ENCODE data around the gene MBD3L2. TPM values are rescaled to one million over a fixed set of nuclear protein-coding genes. Genes with fewer than 3 reads are reported as not detected.
"Not testable (repeated sequence)": the region's sequence is repeated elsewhere in the genome, so short reads cannot be mapped to it uniquely, and the experiment has no call there.

MBD3L2 gene
- polyA plus RNA-seq, 4 donors = not detected

GRCh38 chr19:7058576-7058975 is 9.5 kb downstream of the MBD3L2 start, which contains the start of gene MBD3L3:
Gene MBD3L3, minus strand, starts transcription at chr19:7058676. Its CDS starts 71 bp downstream, at chr19:7058605.
- not testable (repeated sequence) for DNase-seq (ENCODE audit: low read depth in 4 of 4, low spot score in 3 of 4)

- DNase-seq (ENCODE audit: low read depth in 4 of 4, low spot score in 3 of 4) = not testable (repeated sequence)
Measured at GRCh38 chr19:7059977-7060376, 10.9 kb downstream of the MBD3L2 start.

GRCh38 chr19:7063339-7063738 is 14.2 kb downstream of the MBD3L2 start:
- DNase-seq (ENCODE audit: low read depth in 4 of 4, low spot score in 3 of 4) = no peak

- DNase-seq (ENCODE audit: low read depth in 4 of 4, low spot score in 3 of 4) = no peak
Measured at GRCh38 chr19:7063764-7064418, 14.8 kb downstream of the MBD3L2 start.

GRCh38 chr19:7067122-7067521 is 18.0 kb downstream of the MBD3L2 start:
- not testable (repeated sequence) for DNase-seq (ENCODE audit: low read depth in 4 of 4, low spot score in 3 of 4)

GRCh38 chr19:7067716-7068115 is 18.6 kb downstream of the MBD3L2 start:
- DNase-seq (ENCODE audit: low read depth in 4 of 4, low spot score in 3 of 4) = no peak

- DNase-seq (ENCODE audit: low read depth in 4 of 4, low spot score in 3 of 4) = no peak
Measured at GRCh38 chr19:7068599-7068998, 19.5 kb downstream of the MBD3L2 start.

GRCh38 chr19:7069042-7069903 is 20.2 kb downstream of the MBD3L2 start, which contains the start of gene ZNF557:
Gene ZNF557, plus strand, starts transcription at chr19:7069703. Its CDS starts 5,372 bp downstream, at chr19:7075075.
- DNase-seq (ENCODE audit: low read depth in 4 of 4, low spot score in 3 of 4) = peak; percentile 91 to 93 (median 92)

GRCh38 chr19:7069904-7070226 is 20.7 kb downstream of the MBD3L2 start:
- DNase-seq (ENCODE audit: low read depth in 4 of 4, low spot score in 3 of 4) = no peak

GRCh38 chr19:7072541-7072940 is 23.4 kb downstream of the MBD3L2 start:
- no peak for DNase-seq (ENCODE audit: low read depth in 4 of 4, low spot score in 3 of 4)

- DNase-seq (ENCODE audit: low read depth in 4 of 4, low spot score in 3 of 4) = no peak
Measured at GRCh38 chr19:7074705-7075282, 25.7 kb downstream of the MBD3L2 start.

GRCh38 chr19:7076151-7076550 is 27.0 kb downstream of the MBD3L2 start:
- no peak for DNase-seq (ENCODE audit: low read depth in 4 of 4, low spot score in 3 of 4)

- DNase-seq (ENCODE audit: low read depth in 4 of 4, low spot score in 3 of 4) = no peak
Measured at GRCh38 chr19:7078008-7078407, 28.9 kb downstream of the MBD3L2 start.

- DNase-seq (ENCODE audit: low read depth in 4 of 4, low spot score in 3 of 4) = no peak
Measured at GRCh38 chr19:7083076-7083956, 34.2 kb downstream of the MBD3L2 start.

- no peak for DNase-seq (ENCODE audit: low read depth in 4 of 4, low spot score in 3 of 4)
Measured at GRCh38 chr19:7088999-7089398, 39.9 kb downstream of the MBD3L2 start.

- no peak for DNase-seq (ENCODE audit: low read depth in 4 of 4, low spot score in 3 of 4)
Measured at GRCh38 chr19:7098096-7098495, 49.0 kb downstream of the MBD3L2 start.

GRCh38 chr19:7098701-7099596 is 49.8 kb downstream of the MBD3L2 start:
- peak; percentile 85 to 90 (median 88) for DNase-seq (ENCODE audit: low read depth in 4 of 4, low spot score in 3 of 4)

- DNase-seq (ENCODE audit: low read depth in 4 of 4, low spot score in 3 of 4) = peak in 1 of 4 donors; percentile 68
Measured at GRCh38 chr19:7099597-7099921, 50.4 kb downstream of the MBD3L2 start.
